HCT116 (cell line): ENCODE results near the gene RAD21L1.

Experiments used
- CBX3 ChIP-seq: IDR thresholded peaks from 2 replicates; pipeline ENCODE4 v1.6.1; 2012; ENCODE audit warnings: low read depth
- CEBPB ChIP-seq: IDR thresholded peaks from 2 replicates; pipeline ENCODE4 v1.6.1; 2012; ENCODE audit warnings: low read depth
- EZH2 ChIP-seq: fragments of 200-600 bp; sonication (generic); IDR thresholded peaks from 2 replicates; pipeline ENCODE4 v1.6.1; 2017; ENCODE audit warnings: antibody characterized with exemption, mixed run types
- EZH2phosphoT487 ChIP-seq: fragments of 200-600 bp; IDR thresholded peaks from 2 replicates; pipeline ENCODE4 v1.6.1; 2018; ENCODE audit warnings: antibody characterized with exemption, borderline replicate concordance
- POLR2A ChIP-seq: IDR thresholded peaks from 2 replicates; pipeline ENCODE4 v1.7.0; 2011; ENCODE audit warnings: borderline replicate concordance; ENCODE audit not compliant: insufficient read depth, insufficient read length; ENCODE audit errors: extremely low read depth
- POLR2AphosphoS5 ChIP-seq: IDR thresholded peaks from 2 replicates; pipeline ENCODE4 v1.6.1; 2011; ENCODE audit warnings: mild to moderate bottlenecking, low read depth, low read length, moderate library complexity
- RAD21 ChIP-seq: IDR thresholded peaks from 2 replicates; pipeline ENCODE4 v1.6.1; 2012; ENCODE audit warnings: low read depth, mild to moderate bottlenecking
- SP1 ChIP-seq: IDR thresholded peaks from 2 replicates; pipeline ENCODE4 v1.6.1; 2012; ENCODE audit warnings: low read depth
- SRF ChIP-seq: IDR thresholded peaks from 2 replicates; pipeline ENCODE4 v1.6.1; 2012; ENCODE audit warnings: low read depth
- YY1 ChIP-seq: IDR thresholded peaks from 2 replicates; pipeline ENCODE4 v1.6.1; 2011; ENCODE audit warnings: low read length, low read depth, moderate library complexity, mild to moderate bottlenecking; ENCODE audit not compliant: insufficient replicate concordance; ENCODE audit errors: extremely low read depth
- ZNF274 ChIP-seq: fragments of 200-500 bp; sonication (Bioruptor generic); IDR thresholded peaks from 2 replicates; pipeline ENCODE4 v1.6.1; 2014; ENCODE audit warnings: mild to moderate bottlenecking, low read depth, low read length, inconsistent platforms
- TF ChIP-seq, protein P1 (sequence below): IDR thresholded peaks from 2 replicates; pipeline ENCODE4 v1.6.1; 2012
- TF ChIP-seq, protein P2 (sequence below), 3 experiments: fragments of 200-600 bp in 1 of 3; sonication (generic) in 1 of 3; IDR thresholded peaks in 2 of 3; conservative IDR thresholded peaks in 1 of 3; 2 replicates each; pipeline ENCODE4 v1.5.1; 2012 to 2017; ENCODE audit warnings: low read depth in 2 of 3, low read length in 2 of 3, antibody characterized with exemption in 1 of 3, borderline replicate concordance in 1 of 3, control low read depth in 1 of 3, mild to moderate bottlenecking in 1 of 3, mixed read lengths in 1 of 3, mixed run types in 1 of 3, moderate library complexity in 1 of 3; ENCODE audit not compliant: insufficient read depth in 1 of 3
- TF ChIP-seq, protein P3 (sequence below): IDR thresholded peaks from 2 replicates; pipeline ENCODE4 v1.6.1; 2012; ENCODE audit warnings: low read depth

DNA sequence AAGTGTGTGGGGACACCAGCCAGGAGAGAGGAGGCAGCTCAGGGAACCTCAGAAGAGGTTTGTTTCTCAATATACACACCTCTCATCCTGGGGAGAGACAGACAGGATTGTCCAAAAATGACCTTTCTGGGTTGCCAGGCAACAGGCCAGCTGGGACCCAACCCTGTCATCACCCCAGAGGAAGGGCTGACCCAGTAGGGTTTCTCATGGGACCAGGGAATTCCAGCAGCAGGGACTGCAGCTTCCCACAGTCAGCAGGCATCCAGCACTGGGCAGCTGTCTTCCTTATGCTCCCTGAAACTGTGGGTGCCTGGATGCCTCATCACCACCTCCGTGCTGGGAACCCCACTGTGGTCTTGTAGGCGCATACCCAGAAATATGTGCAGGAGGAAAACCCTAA lies 21.3 kb upstream of the RAD21L1 start:
- TF ChIP-seq, protein P1, sequence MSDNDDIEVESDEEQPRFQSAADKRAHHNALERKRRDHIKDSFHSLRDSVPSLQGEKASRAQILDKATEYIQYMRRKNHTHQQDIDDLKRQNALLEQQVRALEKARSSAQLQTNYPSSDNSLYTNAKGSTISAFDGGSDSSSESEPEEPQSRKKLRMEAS = no peak
- TF ChIP-seq SRF = no peak
- TF ChIP-seq, protein P2, sequence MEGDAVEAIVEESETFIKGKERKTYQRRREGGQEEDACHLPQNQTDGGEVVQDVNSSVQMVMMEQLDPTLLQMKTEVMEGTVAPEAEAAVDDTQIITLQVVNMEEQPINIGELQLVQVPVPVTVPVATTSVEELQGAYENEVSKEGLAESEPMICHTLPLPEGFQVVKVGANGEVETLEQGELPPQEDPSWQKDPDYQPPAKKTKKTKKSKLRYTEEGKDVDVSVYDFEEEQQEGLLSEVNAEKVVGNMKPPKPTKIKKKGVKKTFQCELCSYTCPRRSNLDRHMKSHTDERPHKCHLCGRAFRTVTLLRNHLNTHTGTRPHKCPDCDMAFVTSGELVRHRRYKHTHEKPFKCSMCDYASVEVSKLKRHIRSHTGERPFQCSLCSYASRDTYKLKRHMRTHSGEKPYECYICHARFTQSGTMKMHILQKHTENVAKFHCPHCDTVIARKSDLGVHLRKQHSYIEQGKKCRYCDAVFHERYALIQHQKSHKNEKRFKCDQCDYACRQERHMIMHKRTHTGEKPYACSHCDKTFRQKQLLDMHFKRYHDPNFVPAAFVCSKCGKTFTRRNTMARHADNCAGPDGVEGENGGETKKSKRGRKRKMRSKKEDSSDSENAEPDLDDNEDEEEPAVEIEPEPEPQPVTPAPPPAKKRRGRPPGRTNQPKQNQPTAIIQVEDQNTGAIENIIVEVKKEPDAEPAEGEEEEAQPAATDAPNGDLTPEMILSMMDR (IDR thresholded peaks at IDR 0.05 in 2 of 3, conservative IDR thresholded peaks at IDR 0.05 in 1 of 3; ENCODE audit: borderline replicate concordance in 1 of 3, insufficient read depth in 1 of 3, low read depth in 2 of 3, low read length in 2 of 3) = no peak
- no peak for TF ChIP-seq ZNF274
- no peak for TF ChIP-seq EZH2phosphoT487
- TF ChIP-seq POLR2AphosphoS5 = no peak
- TF ChIP-seq POLR2A = no peak
- TF ChIP-seq EZH2 = no peak
- no peak for TF ChIP-seq SP1
- TF ChIP-seq YY1 = no peak
- TF ChIP-seq, protein P3, sequence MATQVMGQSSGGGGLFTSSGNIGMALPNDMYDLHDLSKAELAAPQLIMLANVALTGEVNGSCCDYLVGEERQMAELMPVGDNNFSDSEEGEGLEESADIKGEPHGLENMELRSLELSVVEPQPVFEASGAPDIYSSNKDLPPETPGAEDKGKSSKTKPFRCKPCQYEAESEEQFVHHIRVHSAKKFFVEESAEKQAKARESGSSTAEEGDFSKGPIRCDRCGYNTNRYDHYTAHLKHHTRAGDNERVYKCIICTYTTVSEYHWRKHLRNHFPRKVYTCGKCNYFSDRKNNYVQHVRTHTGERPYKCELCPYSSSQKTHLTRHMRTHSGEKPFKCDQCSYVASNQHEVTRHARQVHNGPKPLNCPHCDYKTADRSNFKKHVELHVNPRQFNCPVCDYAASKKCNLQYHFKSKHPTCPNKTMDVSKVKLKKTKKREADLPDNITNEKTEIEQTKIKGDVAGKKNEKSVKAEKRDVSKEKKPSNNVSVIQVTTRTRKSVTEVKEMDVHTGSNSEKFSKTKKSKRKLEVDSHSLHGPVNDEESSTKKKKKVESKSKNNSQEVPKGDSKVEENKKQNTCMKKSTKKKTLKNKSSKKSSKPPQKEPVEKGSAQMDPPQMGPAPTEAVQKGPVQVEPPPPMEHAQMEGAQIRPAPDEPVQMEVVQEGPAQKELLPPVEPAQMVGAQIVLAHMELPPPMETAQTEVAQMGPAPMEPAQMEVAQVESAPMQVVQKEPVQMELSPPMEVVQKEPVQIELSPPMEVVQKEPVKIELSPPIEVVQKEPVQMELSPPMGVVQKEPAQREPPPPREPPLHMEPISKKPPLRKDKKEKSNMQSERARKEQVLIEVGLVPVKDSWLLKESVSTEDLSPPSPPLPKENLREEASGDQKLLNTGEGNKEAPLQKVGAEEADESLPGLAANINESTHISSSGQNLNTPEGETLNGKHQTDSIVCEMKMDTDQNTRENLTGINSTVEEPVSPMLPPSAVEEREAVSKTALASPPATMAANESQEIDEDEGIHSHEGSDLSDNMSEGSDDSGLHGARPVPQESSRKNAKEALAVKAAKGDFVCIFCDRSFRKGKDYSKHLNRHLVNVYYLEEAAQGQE = no peak
- no peak for TF ChIP-seq CBX3
- no peak for TF ChIP-seq CEBPB
- no peak for TF ChIP-seq RAD21
